CD1c-positive myeloid dendritic cell (primary cell): Measurements from ENCODE around the gene L3MBTL3.

Experiments used
- DNase-seq: peaks from one replicate; pipeline ENCODE4 v3.0.0-alpha.2; 2016; ENCODE audit errors: extremely low spot score

L3MBTL3 gene

GRCh38 chr6:130183271-130184222 is 165.2 kb downstream of the L3MBTL3 start:
- no peak for DNase-seq

- DNase-seq: no peak
Observed at GRCh38 chr6:130185658-130186057, 167.3 kb downstream of the L3MBTL3 start.

GRCh38 chr6:130187335-130188206 is 169.2 kb downstream of the L3MBTL3 start:
- no peak for DNase-seq

GRCh38 chr6:130188207-130188899 is 170.0 kb downstream of the L3MBTL3 start:
- DNase-seq: no peak

GRCh38 chr6:130189531-130190397 is 171.4 kb downstream of the L3MBTL3 start:
- no peak for DNase-seq
